ENCODE results near the gene MGMT.

Gene MGMT

GRCh38 chr10:129725482-129725881, 258.4 kb downstream of the MGMT start:
- H2AFZ ChIP-seq (ENCODE audit: low read length), result no peak overlapping the region
- H3K9me3 ChIP-seq (ENCODE audit: low read length), result no peaks in the 10 kb centered on the region
- no peaks in the 10 kb centered on the region for H3F3A ChIP-seq (ENCODE audit: insufficient read depth, low read length)
- TF ChIP-seq, protein P1, sequence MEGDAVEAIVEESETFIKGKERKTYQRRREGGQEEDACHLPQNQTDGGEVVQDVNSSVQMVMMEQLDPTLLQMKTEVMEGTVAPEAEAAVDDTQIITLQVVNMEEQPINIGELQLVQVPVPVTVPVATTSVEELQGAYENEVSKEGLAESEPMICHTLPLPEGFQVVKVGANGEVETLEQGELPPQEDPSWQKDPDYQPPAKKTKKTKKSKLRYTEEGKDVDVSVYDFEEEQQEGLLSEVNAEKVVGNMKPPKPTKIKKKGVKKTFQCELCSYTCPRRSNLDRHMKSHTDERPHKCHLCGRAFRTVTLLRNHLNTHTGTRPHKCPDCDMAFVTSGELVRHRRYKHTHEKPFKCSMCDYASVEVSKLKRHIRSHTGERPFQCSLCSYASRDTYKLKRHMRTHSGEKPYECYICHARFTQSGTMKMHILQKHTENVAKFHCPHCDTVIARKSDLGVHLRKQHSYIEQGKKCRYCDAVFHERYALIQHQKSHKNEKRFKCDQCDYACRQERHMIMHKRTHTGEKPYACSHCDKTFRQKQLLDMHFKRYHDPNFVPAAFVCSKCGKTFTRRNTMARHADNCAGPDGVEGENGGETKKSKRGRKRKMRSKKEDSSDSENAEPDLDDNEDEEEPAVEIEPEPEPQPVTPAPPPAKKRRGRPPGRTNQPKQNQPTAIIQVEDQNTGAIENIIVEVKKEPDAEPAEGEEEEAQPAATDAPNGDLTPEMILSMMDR (IDR thresholded peaks at IDR 0.05; ENCODE audit: low read length), result no peak
- TF ChIP-seq EZH2 (IDR thresholded peaks at IDR 0.05; ENCODE audit: borderline replicate concordance, low read length), result no peak
- H3K27me3 ChIP-seq (ENCODE audit: insufficient read depth, low read length), result no peaks in the 10 kb centered on the region
- H3K4me1 ChIP-seq (ENCODE audit: insufficient read depth, low read length, severe bottlenecking), result no peaks in the 10 kb centered on the region
- H3K4me3 ChIP-seq (ENCODE audit: low read depth, low read length, poor library complexity, severe bottlenecking), result no peak overlapping the region
- no peak overlapping the region for H3K27ac ChIP-seq (ENCODE audit: low read depth, low read length, poor library complexity, severe bottlenecking)
- H3K4me2 ChIP-seq (ENCODE audit: low read length), result no peak overlapping the region
- H3K9ac ChIP-seq (ENCODE audit: low read length), result no peak overlapping the region
- no peaks in the 10 kb centered on the region for H3K79me2 ChIP-seq (ENCODE audit: insufficient read depth, low read length)
- H3K36me3 ChIP-seq (ENCODE audit: insufficient read depth, low read length), result peaks cover 8% of the 10 kb centered on the region; the same call in 1 of the 2 replicates
- no peaks in the 10 kb centered on the region for H3K9me2 ChIP-seq (ENCODE audit: low read depth, low read length)
- no peaks in the 10 kb centered on the region for H4K20me1 ChIP-seq (ENCODE audit: insufficient read depth, low read length)

DNA sequence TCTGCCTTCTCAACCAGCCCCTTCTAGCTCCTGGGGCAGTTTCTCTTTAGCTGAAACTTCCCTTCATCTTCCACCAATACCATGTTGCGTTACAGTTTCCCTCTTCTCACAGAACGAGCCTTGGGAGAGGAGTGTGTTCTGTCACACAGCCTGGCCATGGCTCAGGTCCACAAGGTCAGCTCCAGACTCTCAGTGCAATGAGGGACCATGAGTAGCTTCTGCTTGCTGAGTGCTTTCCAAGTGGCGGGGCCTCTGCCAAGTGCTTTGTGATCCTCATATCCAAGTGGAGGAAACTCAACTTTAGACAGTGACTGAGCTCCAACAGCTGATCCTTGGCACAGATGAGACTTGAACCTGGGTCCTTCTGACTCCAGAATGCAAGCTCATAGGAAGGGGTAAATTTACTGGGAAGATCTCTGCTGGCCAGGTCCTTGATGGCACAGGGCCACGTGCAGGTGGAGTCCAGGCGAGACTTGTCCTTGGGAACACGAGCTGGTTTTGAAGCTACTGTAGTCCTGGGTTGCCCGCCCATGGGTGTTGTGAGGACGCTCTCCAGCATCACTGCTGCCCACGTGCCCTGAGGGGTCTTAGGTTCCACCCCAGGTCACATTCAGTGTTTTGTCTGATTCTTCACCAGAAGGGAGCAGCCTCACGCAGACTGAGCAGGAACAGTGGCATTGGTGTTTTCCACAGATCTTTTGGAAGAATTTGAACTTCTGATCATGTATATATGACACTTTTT, 259.0 kb downstream of the MGMT start:
- H3F3A ChIP-seq (ENCODE audit: insufficient read depth, low read length), result no peaks in the 10 kb centered on the region
- no peak overlapping the region for H3K27ac ChIP-seq (ENCODE audit: low read depth, low read length, poor library complexity, severe bottlenecking)
- H3K79me2 ChIP-seq (ENCODE audit: insufficient read depth, low read length), result no peaks in the 10 kb centered on the region
- TF ChIP-seq EZH2 (IDR thresholded peaks at IDR 0.05; ENCODE audit: borderline replicate concordance, low read length), result no peak
- TF ChIP-seq, protein P1 (IDR thresholded peaks at IDR 0.05; ENCODE audit: low read length), result no peak
- H3K4me1 ChIP-seq (ENCODE audit: insufficient read depth, low read length, severe bottlenecking), result no peaks in the 10 kb centered on the region
- no peak overlapping the region for H3K9ac ChIP-seq (ENCODE audit: low read length)
- no peaks in the 10 kb centered on the region for H4K20me1 ChIP-seq (ENCODE audit: insufficient read depth, low read length)
- H2AFZ ChIP-seq (ENCODE audit: low read length), result no peak overlapping the region
- H3K4me2 ChIP-seq (ENCODE audit: low read length), result no peak overlapping the region
- peaks cover 2% of the 10 kb centered on the region; the same call in 1 of the 2 replicates for H3K36me3 ChIP-seq (ENCODE audit: insufficient read depth, low read length)
- no peaks in the 10 kb centered on the region for H3K9me3 ChIP-seq (ENCODE audit: low read length)
- H3K4me3 ChIP-seq (ENCODE audit: low read depth, low read length, poor library complexity, severe bottlenecking), result no peak overlapping the region
- no peaks in the 10 kb centered on the region for H3K27me3 ChIP-seq (ENCODE audit: insufficient read depth, low read length)
- H3K9me2 ChIP-seq (ENCODE audit: low read depth, low read length), result no peaks in the 10 kb centered on the region

DNA sequence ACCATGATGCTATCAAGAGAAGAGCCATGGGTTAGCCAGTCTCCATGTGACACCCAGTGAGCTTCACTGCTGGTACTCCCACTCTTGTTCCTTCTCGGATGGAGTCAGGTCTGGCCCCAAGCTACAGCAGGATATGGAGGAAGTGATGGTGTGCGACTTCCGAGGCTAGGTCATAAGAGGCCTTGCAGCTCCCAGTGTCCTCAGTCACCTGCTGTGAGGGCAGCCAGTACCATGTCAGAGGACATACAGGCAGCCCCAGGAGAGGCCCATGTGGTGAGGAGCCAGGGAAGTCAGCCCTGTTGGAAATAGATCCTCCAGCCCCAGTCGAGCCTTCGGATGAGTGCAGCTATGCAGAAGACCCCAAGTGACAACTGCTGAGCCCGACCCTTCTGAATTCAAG, 260.0 kb downstream of the MGMT start:
- no peak overlapping the region for H3K27ac ChIP-seq (ENCODE audit: low read depth, low read length, poor library complexity, severe bottlenecking)
- H4K20me1 ChIP-seq (ENCODE audit: insufficient read depth, low read length), result no peaks in the 10 kb centered on the region

More for the DNA sequence above, 260.0 kb downstream of the MGMT start:
- Histone ChIP-seq H2AFZ (ENCODE audit: low read length) (no peak overlapping the region), H3F3A (ENCODE audit: insufficient read depth, low read length) (no peaks in the 10 kb centered on the region), H3K9me2 (ENCODE audit: low read depth, low read length) (no peaks in the 10 kb centered on the region), H3K4me1 (ENCODE audit: insufficient read depth, low read length, severe bottlenecking) (no peaks in the 10 kb centered on the region), H3K4me2 (ENCODE audit: low read length) (no peak overlapping the region), H3K9ac (ENCODE audit: low read length) (no peak overlapping the region), H3K79me2 (ENCODE audit: insufficient read depth, low read length) (no peaks in the 10 kb centered on the region), H3K27me3 (ENCODE audit: insufficient read depth, low read length) (no peaks in the 10 kb centered on the region), H3K9me3 (ENCODE audit: low read length) (no peaks in the 10 kb centered on the region), H3K36me3 (ENCODE audit: insufficient read depth, low read length) (no peaks in the 10 kb centered on the region), H3K4me3 (ENCODE audit: low read depth, low read length, poor library complexity, severe bottlenecking) (no peak overlapping the region)
- no peak for TF ChIP-seq EZH2 (IDR thresholded peaks at IDR 0.05; ENCODE audit: borderline replicate concordance, low read length)
- TF ChIP-seq, protein P1 (IDR thresholded peaks at IDR 0.05; ENCODE audit: low read length), result no peak

Data from OCI-LY1 (cell line).